T-cell (primary cell): ENCODE data around the gene CAMK2N2. TPM values are rescaled to one million over a fixed set of nuclear protein-coding genes. Genes with fewer than 3 reads are reported as not detected.

Experiments
- ATAC-seq, 4 experiments: fragments of 200-7000 bp in 3 of 4; fragments of 150-1000 bp in 1 of 4; cut with Tn5 transposase; replicated peaks in 1 of 4; 1 replicate in 3 of 4; 2 replicates in 1 of 4; pipeline ENCODE4 v1.10.0; 2021; ENCODE audit warnings: moderate library complexity in 3 of 4, mild to moderate bottlenecking in 2 of 4, moderate number of reproducible peaks in 1 of 4
- CTCF ChIA-PET, 2 donors: fragments of 300-600 bp; sonication (Branson Sonifier 250); formaldehyde crosslinking; loops; one replicate each; lab custom pipeline; 2022; ENCODE audit warnings: antibody characterized with exemption in 2 of 2; lab: Charles Lee
- POLR2A ChIA-PET, 2 donors: fragments of 300-600 bp; sonication (Branson Sonifier 250); formaldehyde crosslinking; loops; one replicate each; lab custom pipeline; 2022; ENCODE audit warnings: antibody characterized with exemption in 2 of 2; lab: Charles Lee
- DNase-seq, 35 experiments: peaks; one replicate each; pipeline versions ENCODE4 v3.0.0 to v3.0.0-alpha.2; 2013 to 2023
- H3K27ac ChIP-seq: one replicate; pipeline ENCODE4 v1.5.1; 2013; ENCODE audit warnings: low read length
- H3K27me3 ChIP-seq, 2 experiments: replicated peaks in 1 of 2; 1 replicate in 1 of 2; 2 replicates in 1 of 2; pipeline versions ENCODE4 v1.6.1 to v1.7.0; 2013; ENCODE audit warnings: low read length in 1 of 2, mixed read lengths in 1 of 2; ENCODE audit not compliant: control insufficient read depth in 2 of 2, insufficient read depth in 2 of 2; ENCODE audit errors: extremely low read depth in 1 of 2
- H3K36me3 ChIP-seq, 2 donors: 1 replicate in 1 of 2; 2 replicates in 1 of 2; pipeline versions ENCODE4 v1.6.1 to v1.7.0; 2013; ENCODE audit warnings: low read length in 1 of 2; ENCODE audit not compliant: control insufficient read depth in 2 of 2, insufficient read depth in 1 of 2; ENCODE audit errors: extremely low read depth in 1 of 2
- H3K4me1 ChIP-seq, 2 experiments: 1 replicate in 1 of 2; 2 replicates in 1 of 2; pipeline versions ENCODE4 v1.6.1 to v1.7.0; 2013; ENCODE audit warnings: low read length in 2 of 2, mixed read lengths in 1 of 2; ENCODE audit not compliant: insufficient read depth in 2 of 2, control insufficient read depth in 1 of 2; ENCODE audit errors: extremely low read depth in 1 of 2
- H3K4me3 ChIP-seq, 2 donors: 1 replicate in 1 of 2; 2 replicates in 1 of 2; pipeline versions ENCODE4 v1.5.1 to v1.7.0; 2013; ENCODE audit warnings: mild to moderate bottlenecking in 2 of 2, low read length in 1 of 2, moderate library complexity in 1 of 2; ENCODE audit not compliant: control insufficient read depth in 1 of 2; ENCODE audit errors: extremely low read depth in 1 of 2
- H3K9me3 ChIP-seq: 2 replicates; pipeline ENCODE4 v1.7.0; 2013
- H3K27ac Mint-ChIP-seq, 2 donors: one replicate each; pipeline ENCODE4 v1.8.0; 2020 to 2021; ENCODE audit warnings: mild to moderate bottlenecking in 2 of 2, mixed read lengths in 2 of 2
- H3K27me3 Mint-ChIP-seq, 2 donors: one replicate each; pipeline ENCODE4 v1.8.0; 2021 to 2022; ENCODE audit warnings: mixed read lengths in 2 of 2
- H3K36me3 Mint-ChIP-seq: one replicate; pipeline ENCODE4 v1.8.0; 2021; ENCODE audit warnings: mixed read lengths
- H3K4me1 Mint-ChIP-seq, 3 donors: one replicate each; pipeline ENCODE4 v1.8.0; 2020 to 2022; ENCODE audit warnings: mixed read lengths in 3 of 3, mild to moderate bottlenecking in 1 of 3
- H3K4me3 Mint-ChIP-seq, 3 donors: one replicate each; pipeline ENCODE4 v1.8.0; 2020 to 2022; ENCODE audit warnings: mild to moderate bottlenecking in 3 of 3, mixed read lengths in 3 of 3, moderate library complexity in 3 of 3
- H3K9me3 Mint-ChIP-seq, 3 donors: one replicate each; pipeline ENCODE4 v1.8.0; 2020 to 2022; ENCODE audit warnings: mixed read lengths in 3 of 3
- WGBS: methylation state at CpG from one replicate; pipeline ENCODE4 v1.1.5; 2013; ENCODE audit warnings: missing lambda C conversion rate; ENCODE audit not compliant: insufficient coverage; 5-methylcytosine and 5-hydroxymethylcytosine counted together
- total RNA-seq, 35 experiments: library from RNA in 6 of 35; stranded (reverse) in 6 of 35; fragments of 120-200 nt in 1 of 35; gene quantifications; one replicate each; pipeline versions ENCODE4 v1.2.1 to v1.2.4 and lab custom pipeline; 2013 to 2026

CAMK2N2 gene
- total RNA-seq, 5 donors from 2014 or later (not counting 1 experiment from before 2014, with no cell fraction given) = 0.19 TPM; not detected in 4

GRCh38 chr3:184230081-184230602, 31.2 kb downstream of the CAMK2N2 start:
- CTCF ChIA-PET = interaction anchor here (1.0 to 3.3 kb wide), 2 partner anchors 20 to 21 kb away, joined by 3 to 14 read pairs; partner anchors contain the start of gene EEF1AKMT4 (in 1 of the 2)
- no peaks in the 10 kb centered on the region for H3K36me3 Mint-ChIP-seq
- whole genome bisulfite sequencing = 2% methylated on average over 37 of the region's 61 CpGs
- H3K4me1 ChIP-seq = peaks cover 4 to 23% of the 10 kb centered on the region in 2 experiments
- ATAC-seq = no peak
- no peaks in the 10 kb centered on the region for H3K9me3 ChIP-seq
- H3K4me3 Mint-ChIP-seq = peak overlapping the region in 2 of 3 donors; percentile 59 to 82
- POLR2A ChIA-PET = no interaction called here
- H3K27ac ChIP-seq = no peak overlapping the region
- H3K36me3 ChIP-seq = no peaks in the 10 kb centered on the region
- peaks cover 41 to 48% of the 10 kb centered on the region in 2 donors for H3K27me3 Mint-ChIP-seq
- peaks cover 15 to 17% (median 15%) of the 10 kb centered on the region in 3 donors for H3K4me1 Mint-ChIP-seq
- no peaks in the 10 kb centered on the region for H3K9me3 Mint-ChIP-seq
- peak overlapping the region; percentile 50 to 77 for H3K4me3 ChIP-seq
- no peak overlapping the region for H3K27ac Mint-ChIP-seq
- DNase-seq = no peak
- peaks cover 10 to 75% of the 10 kb centered on the region in 2 experiments for H3K27me3 ChIP-seq

GRCh38 chr3:184229394-184230080, 31.8 kb downstream of the CAMK2N2 start, which contains the start of gene VWA5B2:
TSS of gene VWA5B2 (plus strand) at chr3:184229585. CDS start at chr3:184230529, 944 bp downstream.
- Histone ChIP-seq H3K27me3 (peaks cover 10 to 75% of the 10 kb centered on the region in 2 experiments), H3K36me3 (no peaks in the 10 kb centered on the region), H3K9me3 (no peaks in the 10 kb centered on the region), H3K27ac (no peak within 1 kb of the TSS), H3K4me3 (peak within 1 kb of the TSS; percentile 50 to 77), H3K4me1 (peaks cover 4 to 23% of the 10 kb centered on the region in 2 experiments)
- Mint-ChIP-seq H3K36me3 (no peaks in the 10 kb centered on the region), H3K27ac (no peak within 1 kb of the TSS), H3K27me3 (peaks cover 43 to 50% of the 10 kb centered on the region in 2 donors), H3K9me3 (no peaks in the 10 kb centered on the region), H3K4me3 (peak within 1 kb of the TSS; percentile 62 to 82 (median 73)), H3K4me1 (peaks cover 15 to 17% (median 15%) of the 10 kb centered on the region in 3 donors)
- DNase-seq (peak; percentile 36 to 85 (median 67)), ATAC-seq (peak; percentile 96 to 98 (median 97))
- ChIA-PET POLR2A (no interaction called here), CTCF (interaction anchor here (0.8 to 3.3 kb wide), 3 partner anchors 20 to 22 kb away, joined by 3 to 14 read pairs (median 3); partner anchors contain the start of gene EEF1AKMT4 (in 2 of the 2))
- under 1% methylated on average over 62 of the region's 66 CpGs for WGBS

GRCh38 chr3:184228376-184229137, 32.8 kb downstream of the CAMK2N2 start:
- peak overlapping the region; percentile 62 to 82 (median 73) for H3K4me3 Mint-ChIP-seq
- H3K9me3 Mint-ChIP-seq = no peaks in the 10 kb centered on the region
- POLR2A ChIA-PET = interaction anchor here in 1 of 2 donors (0.5 kb wide), 2 partner anchors 44 to 303 kb away, joined by 3 read pairs; no protein-coding TSS in a partner anchor
- peaks cover 15 to 17% (median 15%) of the 10 kb centered on the region in 3 donors for H3K4me1 Mint-ChIP-seq
- no peak overlapping the region for H3K4me3 ChIP-seq
- H3K27me3 ChIP-seq = peaks cover 10 to 68% of the 10 kb centered on the region in 2 experiments
- peaks cover 4 to 23% of the 10 kb centered on the region in 2 experiments for H3K4me1 ChIP-seq
- no peak overlapping the region for H3K27ac Mint-ChIP-seq
- 54% methylated on average over 4 of the region's 12 CpGs for WGBS
- H3K27me3 Mint-ChIP-seq = peaks cover 46 to 54% of the 10 kb centered on the region in 2 donors
- no peaks in the 10 kb centered on the region for H3K36me3 Mint-ChIP-seq
- CTCF ChIA-PET = interaction anchor here (0.7 to 3.3 kb wide), 19 partner anchors 9 to 314 kb away, joined by 3 to 20 read pairs (median 4); partner anchors contain the start of genes EEF1AKMT4 (in 2 of the 2) and CAMK2N2 (in 1 of the 2)
- ATAC-seq (no peak), DNase-seq (no peak)
- no peaks in the 10 kb centered on the region for H3K36me3 ChIP-seq
- no peak overlapping the region for H3K27ac ChIP-seq
- H3K9me3 ChIP-seq = no peaks in the 10 kb centered on the region

- H3K9me3 Mint-ChIP-seq = no peaks in the 10 kb centered on the region
- H3K27ac Mint-ChIP-seq = no peak overlapping the region
- H3K4me3 Mint-ChIP-seq = no peak overlapping the region
- Histone ChIP-seq H3K36me3 (no peaks in the 10 kb centered on the region), H3K4me1 (peaks cover 4 to 23% of the 10 kb centered on the region in 2 experiments), H3K4me3 (no peak overlapping the region), H3K27me3 (peaks cover 9 to 58% of the 10 kb centered on the region in 2 experiments), H3K27ac (no peak overlapping the region), H3K9me3 (no peaks in the 10 kb centered on the region)
- peak in 26 of 35 experiments; percentile 12 to 70 (median 35) for DNase-seq
- H3K27me3 Mint-ChIP-seq = peaks cover 44 to 52% of the 10 kb centered on the region in 2 donors
- H3K4me1 Mint-ChIP-seq = peaks cover 15 to 17% (median 15%) of the 10 kb centered on the region in 3 donors
- no peaks in the 10 kb centered on the region for H3K36me3 Mint-ChIP-seq
- POLR2A ChIA-PET = no interaction called here
- ATAC-seq = peak in 3 of 4 experiments; percentile 21 to 44 (median 34)
- CTCF ChIA-PET = interaction anchor here (0.6 to 3.3 kb wide), 29 partner anchors 7 to 675 kb away, joined by 3 to 20 read pairs (median 4); partner anchors contain the start of genes EEF1AKMT4 (in 2 of the 2), AP2M1 (in 1 of the 2), CAMK2N2 (in 1 of the 2) and EIF2B5 (in 1 of the 2)
- 40% methylated on average over 2 of the region's 2 CpGs for WGBS
Observed at GRCh38 chr3:184227481-184227935, 33.8 kb downstream of the CAMK2N2 start.

DNA sequence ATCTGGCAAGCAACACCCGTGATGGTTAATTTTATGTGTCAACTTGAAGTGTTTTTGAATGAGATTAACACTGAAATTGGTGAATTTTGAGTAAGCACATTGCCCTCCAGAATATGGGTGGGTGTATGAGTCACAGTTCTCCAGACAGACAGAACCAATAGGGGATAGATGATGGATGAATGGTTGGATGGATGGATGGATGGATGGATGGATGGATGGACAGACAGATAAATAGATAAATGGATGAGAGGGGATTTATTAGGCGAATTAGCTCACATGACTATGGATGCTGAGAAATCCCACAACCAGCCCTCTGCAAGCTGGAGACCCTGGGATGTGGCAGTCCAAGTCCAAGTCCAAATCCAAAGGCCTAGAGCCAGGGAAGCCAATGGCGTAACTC, 37.4 kb downstream of the CAMK2N2 start:
- Histone ChIP-seq H3K36me3 (no peaks in the 10 kb centered on the region), H3K27me3 (peaks cover 2 to 50% of the 10 kb centered on the region in 2 experiments), H3K27ac (no peak overlapping the region), H3K9me3 (no peaks in the 10 kb centered on the region), H3K4me1 (peaks cover 0 to 6% of the 10 kb centered on the region in 2 experiments), H3K4me3 (no peak overlapping the region)
- H3K27ac Mint-ChIP-seq = no peak overlapping the region
- H3K9me3 Mint-ChIP-seq = no peaks in the 10 kb centered on the region
- no peak overlapping the region for H3K4me3 Mint-ChIP-seq
- ChIA-PET CTCF (interaction anchor here in 1 of 2 donors (1.1 kb wide), 1 partner anchor 33 kb away, joined by 3 read pairs; no protein-coding TSS in a partner anchor), POLR2A (no interaction called here)
- ATAC-seq (no peak), DNase-seq (no peak)
- H3K36me3 Mint-ChIP-seq = no peaks in the 10 kb centered on the region
- peaks cover 4 to 7% (median 5%) of the 10 kb centered on the region in 3 donors for H3K4me1 Mint-ChIP-seq
- peaks cover 30 to 49% of the 10 kb centered on the region in 2 donors for H3K27me3 Mint-ChIP-seq
- WGBS = 60% methylated on average over 1 of the region's 3 CpGs
